NCI-H69 (cell line): ENCODE measurements around the gene CHST4.
"Not testable (repeated sequence)": the region's sequence is repeated elsewhere in the genome, so short reads cannot be mapped to it uniquely, and the experiment has no call there.

Experiments
- DNase-seq: peaks from one replicate; lab custom pipeline; 2025; lab: John Stamatoyannopoulos, UW

Gene CHST4

GRCh38 chr16:71524566-71525553 is 1.4 kb upstream of the CHST4 start:
- peak; percentile 5 for DNase-seq

- no peak for DNase-seq
Observed at GRCh38 chr16:71528257-71528656, 2.0 kb downstream of the CHST4 start.

DNA sequence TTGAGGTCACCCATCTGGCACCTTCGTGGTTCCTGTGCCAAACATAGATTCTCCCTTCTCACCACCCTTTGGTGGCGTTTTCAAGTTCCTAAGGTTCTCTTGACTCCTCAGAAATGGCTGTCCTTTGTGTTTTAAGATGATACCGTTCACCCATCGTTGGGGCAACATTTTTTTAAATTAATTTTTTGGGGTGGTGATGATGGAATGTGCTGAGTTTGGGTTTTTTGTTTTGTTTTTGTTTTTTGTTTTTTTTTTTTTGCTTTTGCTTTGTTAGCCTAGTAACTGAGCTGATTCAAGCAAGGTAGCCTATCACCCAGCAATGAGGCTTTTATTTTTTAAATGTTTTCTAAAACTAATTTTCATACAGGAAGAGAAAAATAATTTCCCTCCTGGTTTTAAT is 2.6 kb downstream of the CHST4 start:
- no peak for DNase-seq

DNA sequence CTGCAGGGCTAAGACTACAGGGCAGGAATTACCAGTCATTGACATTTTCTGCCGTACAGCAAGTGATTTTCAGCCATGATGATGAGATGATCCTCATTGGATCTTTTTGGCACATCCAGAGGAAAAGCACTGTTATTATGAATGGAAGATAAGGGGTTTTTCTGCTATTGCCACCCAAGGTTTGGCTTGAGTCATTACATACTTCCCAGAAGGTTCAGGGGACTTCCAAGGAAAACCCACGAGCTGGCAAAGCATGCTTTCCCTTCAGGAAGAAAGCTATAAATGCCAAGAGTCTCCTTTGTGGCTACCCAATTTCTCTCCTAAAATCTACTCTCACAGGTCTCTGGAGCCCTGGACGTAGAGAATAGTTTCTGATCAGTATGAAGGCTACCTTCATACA is 6.1 kb downstream of the CHST4 start:
- DNase-seq = no peak

DNA sequence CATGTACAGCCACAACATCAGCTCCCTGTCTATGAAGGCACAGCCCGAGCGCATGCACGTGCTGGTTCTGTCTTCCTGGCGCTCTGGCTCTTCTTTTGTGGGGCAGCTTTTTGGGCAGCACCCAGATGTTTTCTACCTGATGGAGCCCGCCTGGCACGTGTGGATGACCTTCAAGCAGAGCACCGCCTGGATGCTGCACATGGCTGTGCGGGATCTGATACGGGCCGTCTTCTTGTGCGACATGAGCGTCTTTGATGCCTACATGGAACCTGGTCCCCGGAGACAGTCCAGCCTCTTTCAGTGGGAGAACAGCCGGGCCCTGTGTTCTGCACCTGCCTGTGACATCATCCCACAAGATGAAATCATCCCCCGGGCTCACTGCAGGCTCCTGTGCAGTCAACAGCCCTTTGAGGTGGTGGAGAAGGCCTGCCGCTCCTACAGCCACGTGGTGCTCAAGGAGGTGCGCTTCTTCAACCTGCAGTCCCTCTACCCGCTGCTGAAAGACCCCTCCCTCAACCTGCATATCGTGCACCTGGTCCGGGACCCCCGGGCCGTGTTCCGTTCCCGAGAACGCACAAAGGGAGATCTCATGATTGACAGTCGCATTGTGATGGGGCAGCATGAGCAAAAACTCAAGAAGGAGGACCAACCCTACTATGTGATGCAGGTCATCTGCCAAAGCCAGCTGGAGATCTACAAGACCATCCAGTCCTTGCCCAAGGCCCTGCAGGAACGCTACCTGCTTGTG is 10.7 kb downstream of the CHST4 start:
- DNase-seq = no peak

DNA sequence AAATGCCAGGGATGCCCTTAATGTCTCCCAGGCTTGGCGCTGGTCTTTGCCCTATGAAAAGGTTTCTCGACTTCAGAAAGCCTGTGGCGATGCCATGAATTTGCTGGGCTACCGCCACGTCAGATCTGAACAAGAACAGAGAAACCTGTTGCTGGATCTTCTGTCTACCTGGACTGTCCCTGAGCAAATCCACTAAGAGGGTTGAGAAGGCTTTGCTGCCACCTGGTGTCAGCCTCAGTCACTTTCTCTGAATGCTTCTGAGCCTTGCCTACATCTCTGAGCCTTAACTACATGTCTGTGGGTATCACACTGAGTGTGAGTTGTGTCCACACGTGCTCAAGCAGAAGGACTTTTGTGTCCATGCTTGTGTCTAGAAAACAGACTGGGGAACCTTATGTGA is 11.4 kb downstream of the CHST4 start:
- DNase-seq = peak; percentile 54

GRCh38 chr16:71542377-71542776 is 16.2 kb downstream of the CHST4 start:
- DNase-seq = peak; percentile 12

- no peak for DNase-seq
Observed at GRCh38 chr16:71547168-71547567, 20.9 kb downstream of the CHST4 start.

DNA sequence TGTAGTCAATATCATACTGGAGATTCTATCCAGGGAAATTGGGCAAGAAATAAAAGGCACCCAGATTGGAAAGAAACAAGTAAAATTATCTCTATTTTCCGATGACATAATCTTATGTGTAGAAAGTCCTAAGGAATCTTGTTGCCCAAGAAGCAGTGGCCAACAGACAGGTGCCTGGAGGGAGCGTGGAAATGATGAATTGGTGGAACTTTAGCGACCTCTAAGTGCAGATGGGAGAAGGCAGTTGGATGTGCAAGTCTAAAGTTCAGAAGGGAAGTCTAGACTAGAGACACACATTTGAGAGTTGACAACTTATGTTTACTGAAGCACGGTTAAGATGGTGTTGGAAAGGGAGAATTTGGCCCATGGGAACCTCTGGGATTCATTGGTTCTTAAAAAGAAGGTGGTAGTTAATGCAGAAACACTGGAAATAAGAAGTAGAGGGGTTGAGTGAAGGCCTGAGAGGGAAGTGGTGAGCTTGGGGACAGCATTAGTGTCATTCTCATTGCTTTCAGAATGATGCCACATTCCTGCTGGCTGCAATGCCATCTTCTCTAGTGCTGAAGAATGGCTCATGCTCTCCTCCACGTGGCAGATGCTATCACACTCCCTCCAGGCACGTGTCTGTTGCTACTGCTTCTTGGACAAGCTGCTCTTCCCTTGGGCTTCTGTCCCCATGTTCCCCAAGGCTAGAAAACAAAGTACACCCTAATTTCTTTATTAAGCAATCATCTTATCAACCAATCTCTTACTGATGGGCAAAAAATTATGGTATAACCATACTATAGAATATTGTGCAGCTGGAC is 26.7 kb downstream of the CHST4 start:
- no peak for DNase-seq

GRCh38 chr16:71555230-71555891 is 29.1 kb downstream of the CHST4 start:
- DNase-seq = no peak

DNA sequence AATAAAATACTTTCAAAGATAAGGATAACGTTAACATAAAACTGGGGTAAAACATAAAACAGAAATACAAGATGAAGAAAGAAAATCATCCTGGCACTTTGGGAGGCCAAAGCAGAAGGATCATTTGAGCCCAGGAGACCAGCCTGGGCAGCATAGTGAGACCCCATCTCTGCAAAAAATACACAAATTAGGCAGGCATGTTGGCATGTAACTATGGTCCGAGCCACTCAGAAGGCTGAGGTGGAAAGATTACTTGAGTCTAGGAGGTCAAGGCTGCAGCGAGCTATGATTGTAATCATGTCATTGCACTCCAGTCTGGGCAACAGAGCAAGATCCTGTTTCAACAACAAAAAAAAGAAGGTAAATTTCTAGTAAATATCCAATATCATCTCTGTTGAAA is 31.1 kb downstream of the CHST4 start:
- no peak for DNase-seq

- no peak for DNase-seq
Observed at GRCh38 chr16:71557954-71558582, 31.8 kb downstream of the CHST4 start.

DNA sequence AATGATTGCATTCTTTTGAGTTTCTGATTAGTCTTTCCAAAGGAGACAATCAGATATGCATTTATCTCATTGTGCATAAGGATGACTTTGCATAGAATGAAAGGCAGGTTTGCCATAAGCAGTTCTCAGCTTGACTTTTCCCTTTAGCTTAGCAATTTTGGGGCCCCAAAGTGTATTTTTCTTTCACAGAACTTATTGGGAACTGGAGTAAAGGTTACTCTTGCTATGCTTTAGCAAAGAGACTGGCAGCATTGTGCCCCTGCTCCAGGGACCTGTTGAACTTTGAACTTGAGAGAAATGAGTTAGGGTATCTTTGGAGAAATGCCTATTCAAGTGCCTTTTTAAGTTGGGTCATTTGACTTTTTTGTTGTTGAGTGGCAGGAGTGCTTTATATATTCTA is 33.6 kb downstream of the CHST4 start:
- no peak for DNase-seq

DNA sequence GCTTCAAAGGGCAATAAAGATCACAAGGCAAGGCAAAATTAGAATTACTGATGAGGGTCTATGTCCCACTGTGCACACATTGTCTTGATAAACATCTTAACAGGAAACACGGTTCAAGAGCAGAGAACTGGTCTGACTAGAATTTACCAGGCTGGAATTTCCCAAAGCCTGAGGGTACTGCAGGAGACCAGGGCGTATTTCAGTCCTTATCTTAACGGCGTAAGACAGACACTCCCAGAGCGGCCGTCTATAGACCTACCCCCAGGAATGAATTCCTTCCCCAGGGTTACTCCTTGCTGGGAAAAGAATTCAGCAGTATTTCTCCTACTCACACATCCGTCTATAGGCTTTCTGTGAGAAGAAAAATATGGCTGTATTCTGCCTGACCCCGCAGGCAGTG is 35.7 kb downstream of the CHST4 start:
- not testable (repeated sequence) for DNase-seq

GRCh38 chr16:71562552-71562951 is 36.3 kb downstream of the CHST4 start:
- no peak for DNase-seq

DNA sequence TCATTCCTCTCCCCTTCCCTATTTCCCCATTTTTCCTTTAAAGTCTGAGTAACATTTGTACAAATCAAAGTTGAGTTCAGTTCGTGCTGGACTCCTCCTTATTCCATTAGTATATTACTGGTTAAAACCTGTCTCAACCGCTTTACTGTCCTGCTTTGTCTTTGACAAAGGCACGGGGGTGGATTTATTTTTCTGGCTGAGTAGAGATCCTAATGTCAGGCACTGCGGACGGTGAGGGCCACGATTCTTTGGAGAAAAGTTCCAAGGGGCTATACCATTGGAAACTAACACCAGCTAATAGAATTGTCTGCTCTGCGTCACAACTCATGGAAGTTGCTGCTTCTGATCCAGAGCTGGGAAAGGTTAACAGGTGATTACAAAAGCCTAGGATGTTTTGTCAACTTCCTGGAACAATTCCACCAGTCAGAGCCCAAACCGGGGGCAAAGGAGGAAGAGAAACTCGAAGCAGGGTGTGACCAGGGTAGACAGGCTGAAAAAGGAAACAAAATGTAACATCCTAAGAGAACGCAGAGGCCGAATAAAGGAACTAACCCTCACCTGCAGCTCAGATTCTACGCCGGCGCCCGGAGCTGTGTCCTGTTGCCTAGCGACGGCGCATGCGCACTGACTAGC is 38.2 kb downstream of the CHST4 start:
- DNase-seq = no peak

DNA sequence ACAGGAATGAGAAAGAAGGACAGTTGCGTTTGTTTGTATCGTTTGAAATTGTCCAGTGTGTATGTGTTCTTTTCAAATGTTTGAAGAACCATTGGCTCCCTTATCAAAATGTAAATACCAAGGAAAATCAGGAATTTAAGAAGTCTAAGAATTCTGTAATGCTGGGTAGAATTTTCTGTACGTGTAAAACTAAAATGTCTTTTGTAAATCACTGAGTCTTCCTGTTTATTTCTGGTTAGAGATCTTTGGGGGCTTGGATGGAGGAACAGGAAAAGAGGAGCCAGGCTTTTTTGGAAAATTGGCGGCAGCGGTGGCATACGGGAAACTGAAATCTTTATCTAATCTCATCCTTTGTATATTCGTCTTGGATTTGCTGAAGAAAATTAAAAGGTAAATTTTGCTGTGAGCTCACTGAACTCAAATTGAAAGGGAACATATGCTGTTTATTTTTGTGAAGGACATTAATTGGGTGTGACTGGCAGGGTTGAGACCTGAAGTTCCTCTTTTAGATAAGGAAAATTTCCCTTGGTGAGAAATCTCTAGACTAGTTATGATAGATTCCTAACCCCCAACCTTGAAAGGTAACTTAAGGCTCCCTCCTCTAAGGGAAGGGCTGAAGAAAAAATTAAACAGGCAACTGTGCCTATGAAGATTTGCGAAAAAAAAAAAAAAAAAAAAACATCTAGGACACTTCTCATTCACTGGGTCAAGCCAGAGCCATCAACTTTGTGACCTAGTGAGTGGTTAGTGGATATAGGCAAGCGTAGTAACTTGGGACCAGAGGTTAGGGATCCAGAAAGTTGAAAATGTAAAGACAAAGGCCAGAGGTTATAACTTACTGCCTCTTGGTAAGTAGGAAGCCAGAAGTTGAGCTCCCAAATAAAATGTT is 39.8 kb downstream of the CHST4 start:
- no peak for DNase-seq

DNA sequence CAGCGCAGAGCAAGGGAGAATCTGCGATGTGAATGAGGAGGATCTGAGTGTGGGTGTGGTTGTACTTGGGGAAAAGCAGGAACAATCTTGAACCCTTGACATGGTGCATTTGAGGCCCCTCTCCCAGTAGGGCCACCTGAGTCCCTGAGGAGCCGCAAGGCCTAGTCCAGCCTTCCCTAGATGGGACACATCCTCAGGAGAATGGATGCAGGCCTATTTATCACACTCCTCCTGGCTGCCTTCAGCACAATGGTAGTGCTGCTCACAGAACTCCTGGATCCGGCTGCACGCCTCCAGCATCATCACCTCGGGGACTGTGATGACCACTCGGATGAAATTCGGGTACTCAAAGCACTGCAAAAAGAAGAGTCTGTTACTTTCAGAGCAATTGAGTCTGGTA is 41.7 kb downstream of the CHST4 start:
- no peak for DNase-seq

GRCh38 chr16:71568551-71568950 is 42.3 kb downstream of the CHST4 start:
- DNase-seq = no peak

DNA sequence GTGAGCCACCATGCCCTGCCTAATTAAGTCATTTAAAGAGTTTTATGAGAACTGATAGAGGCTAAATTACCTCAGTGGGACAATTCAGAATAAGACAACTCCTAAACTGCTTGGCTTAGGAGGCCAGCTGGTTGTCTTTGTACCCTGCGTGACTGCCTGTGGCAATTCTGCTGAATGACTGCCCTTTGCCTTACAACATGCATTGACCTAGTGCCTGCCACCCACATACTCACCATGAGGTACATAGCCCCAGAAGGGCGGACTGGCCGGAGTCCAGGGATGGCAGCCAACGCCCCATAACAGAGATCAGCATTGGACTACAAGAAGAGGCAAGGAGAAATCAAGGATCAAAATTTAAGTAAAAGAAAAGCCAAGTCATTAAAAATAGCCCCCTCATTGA is 43.4 kb downstream of the CHST4 start:
- DNase-seq = no peak
